WTC11 (cell line): ENCODE data around the gene EPS8L1. TPM values are rescaled to one million over a fixed set of nuclear protein-coding genes. Genes with fewer than 3 reads are reported as not detected.
"Not testable (repeated sequence)": the region's sequence is repeated elsewhere in the genome, so short reads cannot be mapped to it uniquely, and the experiment has no call there.

ENCODE experiments used
- ATAC-seq: fragments of 200-7000 bp; cut with Tn5 transposase; 2 replicates; pipeline ENCODE4 v1.10.0; 2021; ENCODE audit warnings: mild to moderate bottlenecking, moderate library complexity
- CTCF ChIA-PET: fragments of 300-600 bp; sonication (Branson Sonifier 250); formaldehyde crosslinking; loops from one replicate; lab custom pipeline; 2021; ENCODE audit warnings: antibody characterized with exemption; lab: Charles Lee
- POLR2A ChIA-PET: fragments of 350-600 bp; sonication (Branson Sonifier 250); formaldehyde crosslinking; loops from one replicate; lab custom pipeline; 2021; ENCODE audit warnings: antibody characterized with exemption; lab: Charles Lee
- DNase-seq: peaks from one replicate; pipeline ENCODE4 v3.0.0; 2021; ENCODE audit warnings: low spot score
- H3K27ac Mint-ChIP-seq: 2 replicates; pipeline ENCODE4 v1.8.0; 2021; ENCODE audit warnings: mixed read lengths
- H3K27me3 Mint-ChIP-seq: 2 replicates; pipeline ENCODE4 v1.8.0; 2021; ENCODE audit warnings: low read depth, mild to moderate bottlenecking, moderate library complexity, mixed read lengths
- H3K36me3 Mint-ChIP-seq: 2 replicates; pipeline ENCODE4 v1.8.0; 2021; ENCODE audit warnings: mixed read lengths
- H3K4me1 Mint-ChIP-seq: 2 replicates; pipeline ENCODE4 v1.8.0; 2022; ENCODE audit warnings: mixed read lengths
- H3K4me3 Mint-ChIP-seq: 2 replicates; pipeline ENCODE4 v1.8.0; 2021; ENCODE audit warnings: mild to moderate bottlenecking, moderate library complexity, mixed read lengths
- H3K9me3 Mint-ChIP-seq: 2 replicates; pipeline ENCODE4 v1.8.0; 2021; ENCODE audit warnings: mixed read lengths
- CBFB ChIP-seq: sonication (generic); formaldehyde crosslinking; IDR thresholded peaks from 2 replicates; pipeline ENCODE4 v1.8.1; 2022; ENCODE audit warnings: mild to moderate bottlenecking, low read depth, missing genetic modification reagents
- CDX4 ChIP-seq: fragments of 250-450 bp; sonication (Bioruptor Pico); IDR thresholded peaks from 2 replicates; pipeline ENCODE4 v1.9.0; 2021; ENCODE audit warnings: moderate library complexity, mild to moderate bottlenecking, inconsistent platforms, borderline replicate concordance
- ESRRA ChIP-seq: sonication (generic); formaldehyde crosslinking; IDR thresholded peaks from 2 replicates; pipeline ENCODE4 v1.8.1; 2022; ENCODE audit warnings: mild to moderate bottlenecking, missing genetic modification reagents, borderline replicate concordance
- JAZF1 ChIP-seq: fragments of 250-450 bp; sonication (Bioruptor Pico); IDR thresholded peaks from 2 replicates; pipeline ENCODE4 v1.9.0; 2021; ENCODE audit warnings: moderate library complexity, mild to moderate bottlenecking, inconsistent platforms
- KAT7 ChIP-seq: sonication (generic); formaldehyde crosslinking; IDR thresholded peaks from 2 replicates; pipeline ENCODE4 v1.8.1; 2023; ENCODE audit warnings: missing genetic modification reagents, mild to moderate bottlenecking, borderline replicate concordance
- MAX ChIP-seq: sonication (generic); formaldehyde crosslinking; IDR thresholded peaks from 2 replicates; pipeline ENCODE4 v1.8.0; 2022; ENCODE audit warnings: mild to moderate bottlenecking, missing genetic modification reagents
- MLX ChIP-seq: sonication (generic); formaldehyde crosslinking; IDR thresholded peaks from 2 replicates; pipeline ENCODE4 v1.8.1; 2023; ENCODE audit warnings: mild to moderate bottlenecking, missing genetic modification reagents, moderate library complexity
- PRRX2 ChIP-seq: fragments of 250-450 bp; sonication (Bioruptor Pico); IDR thresholded peaks from 2 replicates; pipeline ENCODE4 v1.8.0; 2021; ENCODE audit warnings: mild to moderate bottlenecking
- SOX15 ChIP-seq: fragments of 250-450 bp; sonication (Bioruptor Pico); IDR thresholded peaks from 2 replicates; pipeline ENCODE4 v1.9.0; 2021; ENCODE audit warnings: mild to moderate bottlenecking
- TCF7 ChIP-seq: sonication (generic); formaldehyde crosslinking; IDR thresholded peaks from 2 replicates; pipeline ENCODE4 v1.8.0; 2022; ENCODE audit warnings: mild to moderate bottlenecking, low read depth, missing genetic modification reagents, moderate library complexity
- TEAD4 ChIP-seq: sonication (generic); formaldehyde crosslinking; IDR thresholded peaks from 2 replicates; pipeline ENCODE4 v1.8.0; 2022; ENCODE audit warnings: mild to moderate bottlenecking, missing genetic modification reagents
- ZBTB21 ChIP-seq: sonication (generic); formaldehyde crosslinking; IDR thresholded peaks from 2 replicates; pipeline ENCODE4 v1.8.1; 2023; ENCODE audit warnings: mild to moderate bottlenecking, missing genetic modification reagents, borderline replicate concordance
- ZMAT4 ChIP-seq: fragments of 250-450 bp; sonication (Bioruptor Pico); IDR thresholded peaks from 2 replicates; pipeline ENCODE4 v1.9.0; 2021; ENCODE audit warnings: mild to moderate bottlenecking
- ZNF121 ChIP-seq: sonication (generic); formaldehyde crosslinking; IDR thresholded peaks from 2 replicates; pipeline ENCODE4 v1.8.0; 2023; ENCODE audit warnings: missing genetic modification reagents
- ZNF138 ChIP-seq: sonication (generic); formaldehyde crosslinking; conservative IDR thresholded peaks from 2 replicates; pipeline ENCODE4 v1.8.1; 2022; ENCODE audit warnings: mild to moderate bottlenecking, moderate library complexity, missing genetic modification reagents
- ZNF219 ChIP-seq: sonication (generic); formaldehyde crosslinking; IDR thresholded peaks from 2 replicates; pipeline ENCODE4 v1.8.0; 2023; ENCODE audit warnings: missing genetic modification reagents, mild to moderate bottlenecking, borderline replicate concordance
- ZNF232 ChIP-seq: sonication (generic); formaldehyde crosslinking; IDR thresholded peaks from 2 replicates; pipeline ENCODE4 v1.8.0; 2022; ENCODE audit warnings: mild to moderate bottlenecking, missing genetic modification reagents
- ZNF263 ChIP-seq: sonication (generic); formaldehyde crosslinking; IDR thresholded peaks from 2 replicates; pipeline ENCODE4 v1.8.1; 2022; ENCODE audit warnings: low read depth, mild to moderate bottlenecking, moderate library complexity, missing genetic modification reagents
- total RNA-seq: library from RNA; stranded (reverse); gene quantifications from 3 replicates; pipeline ENCODE4 v1.2.3, GENCODE V29; 2021
- TF ChIP-seq, protein P1 (sequence below): sonication (generic); formaldehyde crosslinking; IDR thresholded peaks from 2 replicates; pipeline ENCODE4 v1.8.0; 2022; ENCODE audit warnings: mild to moderate bottlenecking, missing genetic modification reagents
- TF ChIP-seq, protein P2 (sequence below): sonication (generic); formaldehyde crosslinking; conservative IDR thresholded peaks from 2 replicates; pipeline ENCODE4 v1.8.1; 2023; ENCODE audit warnings: mild to moderate bottlenecking, low read depth, missing genetic modification reagents, moderate library complexity

The EPS8L1 gene
- total RNA-seq, 1 experiment from 2014 or later, result 38.9 TPM

- TF ChIP-seq, protein P1, sequence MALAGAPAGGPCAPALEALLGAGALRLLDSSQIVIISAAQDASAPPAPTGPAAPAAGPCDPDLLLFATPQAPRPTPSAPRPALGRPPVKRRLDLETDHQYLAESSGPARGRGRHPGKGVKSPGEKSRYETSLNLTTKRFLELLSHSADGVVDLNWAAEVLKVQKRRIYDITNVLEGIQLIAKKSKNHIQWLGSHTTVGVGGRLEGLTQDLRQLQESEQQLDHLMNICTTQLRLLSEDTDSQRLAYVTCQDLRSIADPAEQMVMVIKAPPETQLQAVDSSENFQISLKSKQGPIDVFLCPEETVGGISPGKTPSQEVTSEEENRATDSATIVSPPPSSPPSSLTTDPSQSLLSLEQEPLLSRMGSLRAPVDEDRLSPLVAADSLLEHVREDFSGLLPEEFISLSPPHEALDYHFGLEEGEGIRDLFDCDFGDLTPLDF (CRISPR knock-in tag), result no peak
- TF ChIP-seq ZNF219, result no peak
- TF ChIP-seq ESRRA, result no peak
- TF ChIP-seq, all 79 proteins: peak for 0
Observed at GRCh38 chr19:55028757-55029156, 46.9 kb upstream of the EPS8L1 start (continued).

DNA sequence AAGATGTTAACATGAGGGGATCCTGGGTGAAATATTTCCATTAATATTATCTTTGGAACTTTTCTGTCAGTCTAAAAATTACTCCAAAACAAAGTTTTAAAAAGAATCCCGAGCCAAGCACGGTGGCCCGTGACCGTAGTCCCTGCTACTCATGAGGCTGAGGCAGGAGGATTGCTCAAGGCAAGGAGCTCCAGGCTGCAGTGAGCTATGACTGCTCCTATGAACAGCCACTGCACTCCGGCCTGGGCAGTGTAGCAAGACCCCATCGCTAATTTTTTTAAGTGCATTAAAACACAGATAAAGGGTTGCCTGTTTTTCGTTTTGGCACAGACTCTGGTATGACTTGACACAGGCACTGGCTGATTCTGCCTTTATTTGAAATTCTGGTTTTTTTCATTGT lies 44.5 kb upstream of the EPS8L1 start:
- POLR2A ChIA-PET, result no interaction called here
- H3K4me3 Mint-ChIP-seq, result no peak overlapping the region
- TF ChIP-seq MAX (CRISPR knock-in tag) (no peak), SOX15 (CRISPR knock-in tag) (no peak), ZNF232 (CRISPR knock-in tag) (no peak), ZNF121 (CRISPR knock-in tag) (peak; percentile 91)
- TF ChIP-seq, all 79 proteins: peak for 1
- H3K36me3 Mint-ChIP-seq, result peaks cover 3% of the 10 kb centered on the region
- H3K9me3 Mint-ChIP-seq, result peaks cover 3% of the 10 kb centered on the region
- H3K27me3 Mint-ChIP-seq, result no peaks in the 10 kb centered on the region
- ATAC-seq (no peak), DNase-seq (no peak)
- CTCF ChIA-PET, result interaction anchor here (0.9 kb wide), 1 partner anchor 150 kb away, joined by 5 read pairs; no protein-coding TSS in a partner anchor
- no peak overlapping the region for H3K27ac Mint-ChIP-seq
- H3K4me1 Mint-ChIP-seq, result no peaks in the 10 kb centered on the region

GRCh38 chr19:55032170-55032800 lies 43.4 kb upstream of the EPS8L1 start:
- Mint-ChIP-seq H3K9me3 (no peaks in the 10 kb centered on the region), H3K27ac (no peak overlapping the region), H3K4me1 (no peaks in the 10 kb centered on the region), H3K4me3 (no peak overlapping the region), H3K36me3 (no peaks in the 10 kb centered on the region), H3K27me3 (no peaks in the 10 kb centered on the region)
- no peak for ATAC-seq
- DNase-seq, result no peak
- ChIA-PET POLR2A (no interaction called here), CTCF (interaction anchor here (1.0 kb wide), 1 partner anchor 151 kb away, joined by 5 read pairs; no protein-coding TSS in a partner anchor)
- TF ChIP-seq ZNF232 (CRISPR knock-in tag), result no peak
- no peak for TF ChIP-seq TCF7 (CRISPR knock-in tag)
- TF ChIP-seq ZMAT4 (CRISPR knock-in tag), result no peak
- TF ChIP-seq ZNF138 (CRISPR knock-in tag), result no peak
- TF ChIP-seq KAT7 (CRISPR knock-in tag), result no peak
- TF ChIP-seq CDX4, result no peak
- TF ChIP-seq MLX (CRISPR knock-in tag), result no peak
- TF ChIP-seq, protein P2, sequence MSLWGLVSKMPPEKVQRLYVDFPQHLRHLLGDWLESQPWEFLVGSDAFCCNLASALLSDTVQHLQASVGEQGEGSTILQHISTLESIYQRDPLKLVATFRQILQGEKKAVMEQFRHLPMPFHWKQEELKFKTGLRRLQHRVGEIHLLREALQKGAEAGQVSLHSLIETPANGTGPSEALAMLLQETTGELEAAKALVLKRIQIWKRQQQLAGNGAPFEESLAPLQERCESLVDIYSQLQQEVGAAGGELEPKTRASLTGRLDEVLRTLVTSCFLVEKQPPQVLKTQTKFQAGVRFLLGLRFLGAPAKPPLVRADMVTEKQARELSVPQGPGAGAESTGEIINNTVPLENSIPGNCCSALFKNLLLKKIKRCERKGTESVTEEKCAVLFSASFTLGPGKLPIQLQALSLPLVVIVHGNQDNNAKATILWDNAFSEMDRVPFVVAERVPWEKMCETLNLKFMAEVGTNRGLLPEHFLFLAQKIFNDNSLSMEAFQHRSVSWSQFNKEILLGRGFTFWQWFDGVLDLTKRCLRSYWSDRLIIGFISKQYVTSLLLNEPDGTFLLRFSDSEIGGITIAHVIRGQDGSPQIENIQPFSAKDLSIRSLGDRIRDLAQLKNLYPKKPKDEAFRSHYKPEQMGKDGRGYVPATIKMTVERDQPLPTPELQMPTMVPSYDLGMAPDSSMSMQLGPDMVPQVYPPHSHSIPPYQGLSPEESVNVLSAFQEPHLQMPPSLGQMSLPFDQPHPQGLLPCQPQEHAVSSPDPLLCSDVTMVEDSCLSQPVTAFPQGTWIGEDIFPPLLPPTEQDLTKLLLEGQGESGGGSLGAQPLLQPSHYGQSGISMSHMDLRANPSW, result no peak
- TF ChIP-seq TEAD4 (CRISPR knock-in tag), result no peak
- TF ChIP-seq JAZF1 (CRISPR knock-in tag), result no peak
- TF ChIP-seq ZNF263 (CRISPR knock-in tag), result no peak
- no peak for TF ChIP-seq ZBTB21 (CRISPR knock-in tag)
- no peak for TF ChIP-seq PRRX2 (CRISPR knock-in tag)
- no peak for TF ChIP-seq ESRRA
- TF ChIP-seq CBFB (CRISPR knock-in tag), result no peak
- TF ChIP-seq ZNF121 (CRISPR knock-in tag), result no peak

GRCh38 chr19:55032976-55033643 lies 42.6 kb upstream of the EPS8L1 start:
- DNase-seq, H3K4me3 Mint-ChIP-seq, H3K27me3 Mint-ChIP-seq, H3K9me3 Mint-ChIP-seq, CTCF ChIA-PET, H3K36me3 Mint-ChIP-seq, POLR2A ChIA-PET, ATAC-seq, H3K4me1 Mint-ChIP-seq: not testable (repeated sequence)
- 0 out of 2 replicates have a peak overlapping the region, but pooled peaks have one; percentile 18 for H3K27ac Mint-ChIP-seq
